ENCODE data around the gene CALD1.

DNA sequence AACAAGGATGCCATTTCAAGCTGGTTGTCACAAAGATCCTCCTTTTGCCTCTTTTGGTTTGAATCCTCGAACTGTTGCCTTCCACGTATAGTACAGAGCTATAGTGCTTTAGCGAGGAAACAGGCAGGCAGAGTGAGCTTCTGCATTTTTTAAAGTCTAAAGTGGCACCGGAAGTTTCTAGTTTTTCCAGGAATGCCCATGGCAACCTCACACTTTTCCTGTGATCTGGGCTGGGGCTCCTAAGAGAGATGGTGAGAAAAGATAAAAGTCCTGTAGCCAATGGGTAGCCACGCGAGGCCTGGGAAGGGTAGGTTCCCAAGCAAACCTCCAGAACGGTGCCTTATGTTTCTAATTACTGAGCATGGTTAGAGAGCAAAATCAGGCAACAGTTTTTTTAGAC, 76.7 kb downstream of the CALD1 start:
- TF ChIP-seq, protein P1, sequence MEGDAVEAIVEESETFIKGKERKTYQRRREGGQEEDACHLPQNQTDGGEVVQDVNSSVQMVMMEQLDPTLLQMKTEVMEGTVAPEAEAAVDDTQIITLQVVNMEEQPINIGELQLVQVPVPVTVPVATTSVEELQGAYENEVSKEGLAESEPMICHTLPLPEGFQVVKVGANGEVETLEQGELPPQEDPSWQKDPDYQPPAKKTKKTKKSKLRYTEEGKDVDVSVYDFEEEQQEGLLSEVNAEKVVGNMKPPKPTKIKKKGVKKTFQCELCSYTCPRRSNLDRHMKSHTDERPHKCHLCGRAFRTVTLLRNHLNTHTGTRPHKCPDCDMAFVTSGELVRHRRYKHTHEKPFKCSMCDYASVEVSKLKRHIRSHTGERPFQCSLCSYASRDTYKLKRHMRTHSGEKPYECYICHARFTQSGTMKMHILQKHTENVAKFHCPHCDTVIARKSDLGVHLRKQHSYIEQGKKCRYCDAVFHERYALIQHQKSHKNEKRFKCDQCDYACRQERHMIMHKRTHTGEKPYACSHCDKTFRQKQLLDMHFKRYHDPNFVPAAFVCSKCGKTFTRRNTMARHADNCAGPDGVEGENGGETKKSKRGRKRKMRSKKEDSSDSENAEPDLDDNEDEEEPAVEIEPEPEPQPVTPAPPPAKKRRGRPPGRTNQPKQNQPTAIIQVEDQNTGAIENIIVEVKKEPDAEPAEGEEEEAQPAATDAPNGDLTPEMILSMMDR (IDR thresholded peaks at IDR 0.05; ENCODE audit: poor library complexity, severe bottlenecking), result no peak
- TF ChIP-seq EZH2 (IDR thresholded peaks at IDR 0.05; ENCODE audit: borderline replicate concordance, insufficient read depth, low read length, poor library complexity, severe bottlenecking), result no peak
- TF ChIP-seq POLR2AphosphoS5 (IDR thresholded peaks at IDR 0.05), result no peak
- no peak for TF ChIP-seq TAF1 (IDR thresholded peaks at IDR 0.05; ENCODE audit: low read depth)
- no peak for TF ChIP-seq EP300 (conservative IDR thresholded peaks at IDR 0.05; ENCODE audit: poor library complexity, severe bottlenecking)
